SU-DHL-6 (cell line): ENCODE measurements around the gene CPPED1.

Source experiments
- H2AFZ ChIP-seq: fragments of 200-600 bp; sonication (generic); 2 replicates; pipeline ENCODE4 v1.6.1; 2014; ENCODE audit warnings: low read depth, mild to moderate bottlenecking, moderate library complexity, mixed read lengths, antibody characterized with exemption, low read length; ENCODE audit not compliant: severe bottlenecking
- H3F3A ChIP-seq: fragments of 200-600 bp; shearing (Covaris generic); 2 replicates; pipeline ENCODE4 v1.6.0; 2016; ENCODE audit warnings: antibody characterized with exemption, mild to moderate bottlenecking; ENCODE audit not compliant: insufficient read depth
- H3K27ac ChIP-seq: fragments of 200-600 bp; sonication (generic); 2 replicates; pipeline ENCODE4 v1.5.1; 2016; ENCODE audit warnings: low read depth, mild to moderate bottlenecking, low read length, moderate library complexity, mixed read lengths
- H3K27me3 ChIP-seq: fragments of 200-600 bp; sonication (generic), shearing (Covaris generic); 2 replicates; pipeline ENCODE4 v1.6.0; 2014; ENCODE audit warnings: mild to moderate bottlenecking, low read length
- H3K36me3 ChIP-seq: fragments of 200-600 bp; sonication (generic); 2 replicates; pipeline ENCODE4 v1.6.1; 2014; ENCODE audit warnings: mild to moderate bottlenecking, low read length, mixed read lengths
- H3K4me2 ChIP-seq: fragments of 300-600, 200-600 bp; shearing (Covaris generic), sonication (generic); 2 replicates; pipeline ENCODE4 v1.6.0; 2014; ENCODE audit warnings: low read length, low read depth, mild to moderate bottlenecking; ENCODE audit not compliant: poor library complexity, severe bottlenecking
- H3K4me3 ChIP-seq: fragments of 200-600 bp; sonication (generic); 2 replicates; pipeline ENCODE4 v1.5.1; 2014; ENCODE audit warnings: antibody characterized with exemption, low read length, mild to moderate bottlenecking, mixed read lengths; ENCODE audit not compliant: insufficient read depth, poor library complexity, severe bottlenecking
- H3K79me2 ChIP-seq: fragments of 200-600 bp; sonication (generic); 2 replicates; pipeline ENCODE4 v1.6.1; 2014; ENCODE audit warnings: mild to moderate bottlenecking, low read length, moderate library complexity; ENCODE audit not compliant: insufficient read depth
- H3K9ac ChIP-seq: fragments of 200-600 bp; sonication (generic); 2 replicates; pipeline ENCODE4 v1.7.0; 2014; ENCODE audit warnings: mild to moderate bottlenecking, low read length
- H3K9me2 ChIP-seq: fragments of 200-600 bp; sonication (generic); replicated peaks from 2 replicates; pipeline ENCODE4 v1.6.1; 2014; ENCODE audit warnings: low read length; ENCODE audit not compliant: insufficient read depth
- H3K9me3 ChIP-seq: fragments of 200-600 bp; sonication (generic); 2 replicates; pipeline ENCODE4 v1.6.1; 2014; ENCODE audit warnings: low read length, mixed read lengths; ENCODE audit not compliant: insufficient read depth
- H4K20me1 ChIP-seq: fragments of 200-600 bp; sonication (generic); 2 replicates; pipeline ENCODE4 v1.6.1; 2014; ENCODE audit warnings: low read depth, mild to moderate bottlenecking, antibody characterized with exemption, low read length, moderate library complexity, mixed read lengths
- EZH2phosphoT487 ChIP-seq: fragments of 200-600 bp; sonication (generic), shearing (Covaris generic); conservative IDR thresholded peaks from 2 replicates; pipeline ENCODE4 v1.6.1; 2018; ENCODE audit warnings: mild to moderate bottlenecking, antibody characterized with exemption, low read length, moderate library complexity, mixed read lengths
- TF ChIP-seq, protein P1 (sequence below): fragments of 200-600 bp; sonication (generic); IDR thresholded peaks from one replicate; pipeline ENCODE4 v1.5.1; 2017; ENCODE audit warnings: antibody characterized with exemption, mild to moderate bottlenecking, low read length, moderate library complexity; ENCODE audit not compliant: insufficient read depth, poor library complexity, severe bottlenecking

Gene CPPED1

DNA sequence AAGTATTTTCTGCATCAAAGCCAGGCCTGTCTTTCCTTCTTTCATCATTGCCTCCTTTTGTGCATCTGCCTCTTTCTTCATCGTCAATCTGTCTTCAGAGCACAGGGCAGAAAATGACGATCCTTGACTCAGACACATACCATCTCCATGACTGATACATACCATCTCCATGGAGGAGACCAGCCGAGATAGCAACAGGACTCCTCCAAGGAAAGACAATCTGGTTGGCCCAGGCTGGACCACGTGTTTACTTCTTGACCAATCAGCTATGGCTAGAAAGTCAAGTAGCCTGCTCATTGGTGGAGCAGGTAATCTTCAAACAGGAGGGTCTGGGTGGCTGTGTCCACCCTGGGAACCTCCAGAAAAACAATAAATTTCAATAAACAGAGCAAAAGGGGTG, 164.6 kb downstream of the CPPED1 start:
- Histone ChIP-seq H3K9ac (no peak overlapping the region), H3K9me3 (no peaks in the 10 kb centered on the region), H3K36me3 (no peaks in the 10 kb centered on the region), H3K4me3 (no peak overlapping the region), H3K27ac (no peak overlapping the region), H3K4me2 (no peak overlapping the region), H4K20me1 (no peaks in the 10 kb centered on the region), H2AFZ (no peak overlapping the region), H3K27me3 (no peaks in the 10 kb centered on the region), H3F3A (no peaks in the 10 kb centered on the region), H3K79me2 (no peaks in the 10 kb centered on the region), H3K9me2 (no peaks in the 10 kb centered on the region)
- TF ChIP-seq, protein P1, sequence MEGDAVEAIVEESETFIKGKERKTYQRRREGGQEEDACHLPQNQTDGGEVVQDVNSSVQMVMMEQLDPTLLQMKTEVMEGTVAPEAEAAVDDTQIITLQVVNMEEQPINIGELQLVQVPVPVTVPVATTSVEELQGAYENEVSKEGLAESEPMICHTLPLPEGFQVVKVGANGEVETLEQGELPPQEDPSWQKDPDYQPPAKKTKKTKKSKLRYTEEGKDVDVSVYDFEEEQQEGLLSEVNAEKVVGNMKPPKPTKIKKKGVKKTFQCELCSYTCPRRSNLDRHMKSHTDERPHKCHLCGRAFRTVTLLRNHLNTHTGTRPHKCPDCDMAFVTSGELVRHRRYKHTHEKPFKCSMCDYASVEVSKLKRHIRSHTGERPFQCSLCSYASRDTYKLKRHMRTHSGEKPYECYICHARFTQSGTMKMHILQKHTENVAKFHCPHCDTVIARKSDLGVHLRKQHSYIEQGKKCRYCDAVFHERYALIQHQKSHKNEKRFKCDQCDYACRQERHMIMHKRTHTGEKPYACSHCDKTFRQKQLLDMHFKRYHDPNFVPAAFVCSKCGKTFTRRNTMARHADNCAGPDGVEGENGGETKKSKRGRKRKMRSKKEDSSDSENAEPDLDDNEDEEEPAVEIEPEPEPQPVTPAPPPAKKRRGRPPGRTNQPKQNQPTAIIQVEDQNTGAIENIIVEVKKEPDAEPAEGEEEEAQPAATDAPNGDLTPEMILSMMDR, result no peak
- no peak for TF ChIP-seq EZH2phosphoT487

DNA sequence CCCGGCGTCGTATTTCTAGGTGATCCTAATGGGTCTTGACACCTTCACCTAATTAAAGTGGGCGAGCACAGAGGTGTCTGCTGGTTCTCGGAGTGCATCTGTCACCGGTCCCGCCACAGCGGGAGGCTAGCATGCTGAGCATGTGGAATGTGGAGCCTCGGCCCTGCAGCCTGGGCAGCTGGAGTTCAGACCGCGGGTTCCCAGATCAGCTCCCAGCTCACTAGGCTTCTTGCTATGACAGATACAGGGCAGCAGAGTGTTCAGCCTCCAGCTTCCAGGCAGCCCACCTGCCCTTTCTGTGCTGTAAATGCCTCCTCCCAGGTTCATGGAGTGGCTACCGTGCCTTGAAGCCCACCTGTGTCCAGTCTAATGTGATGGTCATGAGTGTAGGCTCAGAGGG, 166.7 kb downstream of the CPPED1 start:
- Histone ChIP-seq H2AFZ (no peak overlapping the region), H3K9ac (no peak overlapping the region), H3K4me3 (no peak overlapping the region), H3K9me2 (no peaks in the 10 kb centered on the region), H3K4me2 (no peak overlapping the region), H3F3A (no peaks in the 10 kb centered on the region), H3K27ac (no peak overlapping the region), H3K27me3 (no peaks in the 10 kb centered on the region), H3K9me3 (no peaks in the 10 kb centered on the region), H3K79me2 (no peaks in the 10 kb centered on the region), H4K20me1 (no peaks in the 10 kb centered on the region), H3K36me3 (no peaks in the 10 kb centered on the region)
- TF ChIP-seq, protein P1, result no peak
- TF ChIP-seq EZH2phosphoT487, result no peak

DNA sequence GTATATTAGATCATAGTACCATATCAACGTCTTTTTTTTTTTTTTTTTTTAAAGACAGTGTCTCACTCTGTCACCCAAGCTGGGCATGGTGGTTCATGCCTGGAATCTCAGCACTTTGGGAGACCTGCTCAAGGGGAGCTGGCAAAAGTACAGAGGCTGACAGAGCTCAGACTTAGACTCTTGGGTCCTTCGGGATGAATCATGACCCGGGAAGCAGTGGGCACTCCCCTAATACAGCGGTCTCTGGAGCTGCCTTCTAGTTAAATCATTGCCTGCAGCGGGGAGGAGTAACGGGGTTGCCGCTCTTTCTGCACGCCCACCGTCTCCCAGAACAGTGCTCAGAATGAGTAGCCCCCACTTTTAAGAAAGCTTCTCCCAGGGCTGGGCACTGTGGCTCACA, 174.4 kb downstream of the CPPED1 start:
- no peaks in the 10 kb centered on the region for H4K20me1 ChIP-seq
- no peak overlapping the region for H3K27ac ChIP-seq
- H3K79me2 ChIP-seq, result no peaks in the 10 kb centered on the region
- H3K9me3 ChIP-seq, result no peaks in the 10 kb centered on the region
- H3K9ac ChIP-seq, result no peak overlapping the region
- H3F3A ChIP-seq, result no peaks in the 10 kb centered on the region
- H3K4me3 ChIP-seq, result no peak overlapping the region
- no peak overlapping the region for H3K4me2 ChIP-seq
- TF ChIP-seq, protein P1, result no peak
- TF ChIP-seq EZH2phosphoT487, result no peak
- no peaks in the 10 kb centered on the region for H3K9me2 ChIP-seq
- no peaks in the 10 kb centered on the region for H3K36me3 ChIP-seq
- no peak overlapping the region for H2AFZ ChIP-seq
- H3K27me3 ChIP-seq, result no peaks in the 10 kb centered on the region
